ENCODE data around the gene KLHDC7B.
A peak's percentile ranks its signal among the peaks of the same experiment; 100 is the strongest.

The KLHDC7B gene

DNA sequence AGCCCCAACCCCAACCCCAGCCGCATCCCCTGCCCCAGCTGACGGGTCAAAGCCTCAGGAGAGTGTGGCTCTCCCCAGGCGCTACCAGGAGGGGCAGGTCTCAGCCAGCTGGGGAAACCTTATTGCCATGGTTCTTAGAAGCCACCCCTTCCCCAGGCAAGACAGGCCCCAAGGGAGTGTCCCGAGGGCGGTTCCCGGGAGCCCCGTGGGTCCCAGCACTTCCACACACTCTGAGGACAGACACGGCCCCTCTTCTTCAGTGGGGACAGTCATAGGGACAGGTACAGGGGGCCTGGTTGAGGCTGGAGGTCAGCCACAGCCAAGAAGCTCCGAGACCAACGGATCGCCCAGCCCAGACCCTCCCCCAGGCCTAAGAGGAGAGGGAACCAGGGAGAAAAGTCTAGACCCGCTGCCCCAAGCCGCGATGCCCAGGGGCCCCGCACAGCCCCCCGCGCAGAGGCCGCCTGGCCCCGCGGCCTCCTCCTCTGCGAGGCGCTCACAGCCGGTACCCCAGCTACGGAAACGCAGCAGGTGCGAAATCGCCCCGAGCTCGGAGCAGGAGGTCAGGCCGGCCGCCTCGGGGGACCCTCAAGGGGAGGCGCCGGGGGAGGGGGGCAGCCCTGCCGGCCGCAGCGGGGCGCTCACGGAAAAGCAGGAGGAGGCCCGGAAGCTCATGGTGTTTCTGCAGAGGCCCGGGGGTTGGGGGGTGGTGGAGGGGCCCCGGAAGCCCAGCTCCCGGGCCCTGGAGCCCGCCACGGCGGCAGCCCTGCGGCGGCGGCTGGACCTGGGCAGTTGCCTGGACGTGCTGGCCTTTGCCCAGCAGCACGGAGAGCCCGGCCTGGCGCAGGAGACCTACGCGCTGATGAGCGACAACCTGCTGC, 2.6 kb downstream of the KLHDC7B start:
- DNase-seq (ENCODE audit: low read depth) = no peak

DNA sequence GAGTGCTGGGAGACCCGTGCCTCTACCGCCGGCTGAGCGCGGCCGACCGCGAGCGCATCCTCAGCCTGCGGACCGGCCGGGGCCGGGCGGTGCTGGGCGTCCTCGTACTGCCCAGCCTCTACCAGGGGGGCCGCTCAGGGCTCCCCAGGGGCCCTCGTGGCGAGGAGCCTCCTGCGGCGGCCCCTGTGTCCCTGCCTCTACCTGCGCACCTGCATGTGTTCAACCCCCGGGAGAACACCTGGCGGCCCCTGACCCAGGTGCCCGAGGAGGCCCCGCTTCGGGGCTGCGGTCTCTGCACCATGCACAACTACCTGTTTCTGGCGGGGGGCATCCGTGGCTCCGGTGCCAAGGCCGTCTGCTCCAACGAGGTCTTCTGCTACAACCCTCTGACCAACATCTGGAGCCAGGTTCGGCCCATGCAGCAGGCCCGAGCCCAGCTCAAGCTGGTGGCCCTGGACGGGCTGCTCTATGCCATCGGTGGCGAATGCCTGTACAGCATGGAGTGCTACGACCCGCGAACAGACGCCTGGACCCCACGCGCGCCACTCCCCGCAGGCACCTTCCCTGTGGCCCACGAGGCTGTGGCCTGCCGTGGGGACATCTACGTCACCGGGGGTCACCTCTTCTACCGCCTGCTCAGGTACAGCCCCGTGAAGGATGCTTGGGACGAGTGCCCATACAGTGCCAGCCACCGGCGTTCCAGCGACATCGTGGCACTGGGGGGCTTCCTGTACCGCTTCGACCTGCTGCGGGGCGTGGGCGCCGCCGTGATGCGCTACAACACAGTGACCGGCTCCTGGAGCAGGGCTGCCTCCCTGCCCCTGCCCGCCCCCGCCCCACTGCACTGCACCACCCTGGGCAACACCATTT, 3.5 kb downstream of the KLHDC7B start:
- DNase-seq (ENCODE audit: low read depth) = no peak

DNA sequence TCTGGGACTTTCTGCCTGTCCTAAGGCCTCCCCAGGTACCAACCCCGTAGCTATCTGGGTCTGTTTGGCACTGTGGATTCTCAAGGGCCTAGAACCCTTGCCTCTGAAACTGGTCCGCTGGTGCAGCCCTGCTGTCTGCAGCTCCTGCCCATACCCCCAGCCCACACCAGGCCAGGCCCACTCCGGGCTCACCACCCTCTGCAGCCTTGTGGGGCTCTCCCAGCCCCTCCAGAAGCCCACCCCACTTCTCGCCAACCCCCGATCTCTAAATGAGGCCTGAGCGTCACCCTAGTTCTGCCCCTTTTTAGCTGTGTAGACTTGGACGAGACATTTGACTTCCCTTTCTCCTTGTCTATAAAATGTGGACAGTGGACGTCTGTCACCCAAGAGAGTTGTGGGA, 4.7 kb downstream of the KLHDC7B start:
- DNase-seq (ENCODE audit: low read depth) = no peak

DNA sequence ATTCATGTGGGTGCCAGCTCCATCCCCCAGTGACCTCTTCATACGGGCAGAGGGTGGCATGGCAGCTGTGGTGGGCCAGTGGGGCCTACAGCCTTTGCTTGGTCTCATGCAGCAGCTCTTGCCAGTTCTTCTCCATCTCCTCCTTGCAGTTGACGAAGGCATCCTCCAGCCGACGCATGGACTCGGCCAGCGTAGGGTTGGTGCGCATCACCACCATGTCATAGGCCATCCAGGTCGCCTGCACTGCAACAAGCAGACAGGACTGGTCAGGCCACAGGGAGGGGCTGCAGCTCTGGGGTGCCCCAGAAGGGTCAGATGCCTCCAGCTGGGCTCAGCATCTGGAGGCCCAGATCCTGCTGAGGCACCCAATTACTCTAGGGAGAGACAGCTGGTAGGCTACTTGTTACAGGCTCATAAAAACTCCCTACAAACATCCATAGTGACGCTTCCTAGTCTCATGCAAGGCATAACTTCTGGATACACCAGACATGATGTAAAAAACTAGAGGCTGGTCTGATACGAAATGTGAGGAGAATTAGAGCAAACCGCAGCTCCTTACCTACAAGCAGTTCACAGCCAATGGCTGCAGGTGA, 5.6 kb downstream of the KLHDC7B start:
- DNase-seq (ENCODE audit: low read depth) = no peak

DNA sequence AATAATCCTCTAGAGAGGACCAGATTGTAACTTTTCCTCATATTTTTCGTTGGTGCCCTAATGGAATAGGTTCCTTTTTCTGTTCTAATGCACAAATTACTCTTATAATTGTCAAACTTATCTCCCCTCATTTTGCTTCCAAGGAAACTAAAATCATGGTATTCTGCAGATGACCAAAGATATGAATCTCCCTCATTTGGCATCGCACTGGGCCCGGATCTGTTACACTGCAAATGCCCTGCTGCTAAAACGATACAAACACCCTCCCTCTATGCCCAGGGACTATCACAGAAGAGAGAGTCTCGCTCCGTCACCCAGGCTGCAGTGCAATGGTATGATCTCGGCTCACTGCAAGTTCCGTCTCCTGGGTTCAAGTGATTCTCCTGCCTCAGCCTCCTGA, 7.6 kb downstream of the KLHDC7B start:
- DNase-seq (ENCODE audit: low read depth) = no peak

DNA sequence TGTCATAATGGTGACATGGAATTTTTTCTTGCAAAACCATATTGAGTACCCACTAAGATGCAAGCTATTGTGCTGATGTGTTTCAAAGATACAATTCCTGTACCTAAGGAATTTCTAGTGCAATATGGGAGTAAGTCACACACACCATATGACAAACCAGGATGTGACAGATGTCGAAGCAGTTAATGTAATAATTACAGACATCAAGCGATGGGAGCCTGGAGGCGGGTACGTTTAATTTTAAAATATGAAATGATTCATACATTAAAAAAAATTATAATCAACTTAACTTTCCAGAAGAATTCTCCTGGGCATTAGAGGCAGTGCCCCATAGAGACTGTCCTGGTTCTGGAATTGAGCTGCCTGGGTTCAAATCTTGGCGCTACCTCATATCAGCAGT, 11.0 kb downstream of the KLHDC7B start:
- DNase-seq (ENCODE audit: low read depth) = no peak

DNA sequence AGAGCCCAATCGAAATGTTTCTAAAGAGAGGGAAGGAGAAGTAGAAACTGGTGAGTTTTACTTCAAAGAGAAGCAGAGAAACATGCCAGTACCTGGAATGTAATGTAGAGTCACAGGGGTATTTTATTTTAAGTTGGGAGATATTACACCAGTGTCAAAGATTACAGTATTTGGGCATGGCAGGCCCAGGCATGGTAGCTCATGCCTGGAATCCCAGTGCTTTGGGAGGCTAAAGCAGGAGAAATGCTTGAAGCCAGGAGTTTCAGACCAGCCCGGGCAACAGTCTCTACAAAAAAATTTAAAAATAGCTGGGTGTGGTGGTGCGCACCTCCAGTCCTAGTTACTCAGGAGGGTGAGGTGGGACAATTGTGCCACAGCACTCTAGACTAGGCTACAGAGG, 14.3 kb downstream of the KLHDC7B start:
- DNase-seq (ENCODE audit: low read depth) = no peak

DNA sequence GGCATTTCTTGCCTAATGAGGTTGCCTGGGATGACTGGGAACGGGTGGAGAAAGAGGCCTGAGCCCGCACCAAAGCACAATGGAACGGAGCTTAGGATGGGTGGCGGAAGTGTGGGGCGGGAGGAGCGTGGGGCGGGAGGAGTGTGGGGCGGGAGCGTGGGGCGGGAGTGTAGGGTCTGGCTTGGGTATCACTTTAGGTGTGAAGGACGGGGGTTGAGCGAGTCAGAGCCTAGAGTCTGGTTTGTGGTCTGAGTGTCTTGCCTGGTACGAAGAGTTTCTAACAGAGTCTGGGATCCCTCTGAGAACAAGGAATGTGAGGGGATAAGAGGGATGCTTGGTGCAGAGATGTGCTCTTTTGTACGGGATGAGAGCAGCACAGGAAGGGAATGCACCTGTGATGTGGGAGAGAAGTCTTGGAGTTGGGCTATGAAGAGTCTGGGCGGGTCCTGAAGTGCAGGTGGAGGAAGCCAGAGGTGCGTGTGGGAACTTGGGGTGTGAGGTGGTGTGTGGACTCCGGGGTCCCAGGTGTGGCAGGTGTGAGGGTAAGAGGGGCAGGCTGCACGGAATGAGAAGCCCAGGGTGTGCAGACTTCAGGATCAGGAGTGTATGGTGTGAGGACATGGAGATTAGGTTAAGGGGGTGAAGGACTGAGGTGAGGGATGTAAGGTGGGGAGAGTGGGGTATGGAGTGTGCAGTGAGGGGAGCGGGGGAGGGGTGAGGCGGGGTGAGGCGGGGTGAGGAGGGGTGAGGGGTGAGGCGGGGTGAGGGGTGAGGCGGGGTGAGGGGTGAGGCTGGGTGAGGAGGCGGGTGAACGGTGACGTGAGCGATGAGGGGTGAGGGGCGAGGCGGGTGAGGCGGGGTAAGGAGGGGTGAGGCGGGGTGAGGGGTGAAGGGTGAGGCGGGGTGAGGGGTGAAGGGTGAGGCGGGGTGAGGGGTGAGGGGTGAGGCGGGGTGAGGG, 16.0 kb downstream of the KLHDC7B start:
- DNase-seq (ENCODE audit: low read depth) = no peak

DNA sequence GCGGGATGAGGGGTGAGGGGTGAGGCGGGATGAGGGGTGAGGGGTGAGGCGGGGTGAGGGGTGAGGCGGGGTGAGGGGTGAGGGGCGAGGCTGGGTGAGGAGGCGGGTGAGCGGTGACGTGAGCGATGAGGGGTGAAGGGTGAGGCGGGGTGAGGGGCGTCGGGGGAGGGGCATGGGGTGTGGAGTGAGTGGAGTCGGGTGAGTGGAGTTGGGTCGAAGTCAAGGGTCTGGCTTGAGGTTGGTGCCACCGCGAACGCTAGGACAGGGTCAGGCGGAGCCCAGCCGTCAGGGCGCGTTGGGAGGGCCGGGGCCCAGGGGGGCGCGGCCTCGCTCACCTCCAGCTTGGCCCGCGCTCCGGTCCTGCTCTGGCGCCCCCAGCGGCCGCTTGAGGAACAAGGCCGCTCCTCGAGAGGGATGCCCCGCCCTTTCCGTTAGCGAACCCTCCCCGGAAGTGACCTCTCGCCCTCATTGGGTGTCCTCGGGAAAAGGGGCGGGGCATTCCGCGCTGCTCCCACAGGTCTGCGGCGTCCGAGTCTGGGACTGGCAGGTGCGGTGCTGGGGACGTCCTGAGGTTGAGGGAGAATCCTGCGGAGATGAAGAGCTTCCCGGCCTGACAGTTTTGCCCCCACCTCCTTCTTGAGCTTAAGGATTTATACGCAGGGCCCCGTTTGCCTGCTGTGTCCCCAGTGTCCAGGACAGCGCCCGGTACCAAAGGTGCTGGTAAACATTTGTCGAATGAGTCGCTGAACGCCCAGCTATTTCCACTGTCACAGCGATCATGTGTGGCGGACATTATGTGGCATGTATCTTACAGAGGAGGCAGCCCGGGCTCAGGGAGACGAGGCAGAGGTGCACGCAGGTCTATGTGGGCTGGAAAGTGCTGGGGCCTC, 17.1 kb downstream of the KLHDC7B start, which contains the start of gene SYCE3:
SYCE3 (minus strand) TSS at position 397 of the 890 bp plus-strand sequence. CDS start 6,514 bp downstream, outside the sequence.
- peak; percentile 95 for DNase-seq (ENCODE audit: low read depth)

DNA sequence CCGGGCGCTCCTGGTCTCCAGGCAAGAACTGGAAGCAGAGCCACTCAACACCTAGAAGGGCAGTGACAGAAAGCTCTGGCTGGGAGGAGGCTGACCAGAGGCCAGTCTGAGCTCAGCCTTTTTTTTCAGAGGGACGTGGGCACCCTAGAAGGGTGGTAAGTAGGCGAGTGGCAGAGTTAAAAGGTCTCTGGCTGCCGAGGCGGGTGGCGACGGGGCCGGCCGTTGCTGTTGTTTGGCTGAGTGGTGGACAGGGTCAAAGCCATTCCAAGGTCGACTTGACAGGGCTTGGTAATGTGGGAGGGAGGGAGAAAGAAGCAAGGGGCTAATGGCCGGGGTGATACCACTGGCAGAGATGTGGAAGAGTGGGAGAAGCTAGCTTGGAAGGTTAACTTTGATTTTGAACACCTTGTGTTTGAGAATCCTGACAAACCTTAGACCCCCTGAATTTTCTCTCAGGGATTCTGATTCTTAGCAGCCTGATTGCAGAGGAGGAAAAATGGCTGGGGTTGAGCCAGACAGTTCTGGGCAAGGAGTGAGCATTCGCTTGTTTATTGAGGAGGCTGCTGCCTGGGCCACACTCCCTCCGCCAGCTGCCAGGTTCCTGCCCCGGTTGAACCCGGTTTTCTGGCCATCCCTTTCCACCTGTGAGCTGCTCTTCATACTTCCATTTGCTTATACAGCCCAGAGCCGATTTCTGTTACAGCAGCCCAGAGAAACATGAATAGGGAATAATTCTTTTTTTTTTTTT, 17.9 kb downstream of the KLHDC7B start:
- no peak for DNase-seq (ENCODE audit: low read depth)

DNA sequence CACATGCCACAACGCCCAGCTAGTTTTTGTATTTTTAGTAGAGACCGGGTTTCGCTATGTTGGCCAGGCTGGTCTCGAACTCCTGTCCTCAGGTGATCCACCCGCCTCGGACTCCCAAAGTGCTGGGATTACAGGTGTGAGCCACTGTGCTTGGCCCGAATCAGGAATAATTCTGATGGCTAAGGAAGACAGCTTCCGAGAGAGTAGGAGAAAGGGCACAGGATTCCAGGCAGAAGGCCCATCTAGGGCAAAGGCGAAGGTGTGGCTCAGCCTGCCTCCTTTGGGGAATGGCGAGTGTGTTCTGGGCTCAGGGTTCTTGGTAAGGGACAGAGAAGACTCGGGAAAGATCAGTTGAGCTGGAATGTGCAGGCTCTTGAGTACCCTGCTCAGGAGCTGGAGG, 18.6 kb downstream of the KLHDC7B start:
- DNase-seq (ENCODE audit: low read depth) = no peak

DNA sequence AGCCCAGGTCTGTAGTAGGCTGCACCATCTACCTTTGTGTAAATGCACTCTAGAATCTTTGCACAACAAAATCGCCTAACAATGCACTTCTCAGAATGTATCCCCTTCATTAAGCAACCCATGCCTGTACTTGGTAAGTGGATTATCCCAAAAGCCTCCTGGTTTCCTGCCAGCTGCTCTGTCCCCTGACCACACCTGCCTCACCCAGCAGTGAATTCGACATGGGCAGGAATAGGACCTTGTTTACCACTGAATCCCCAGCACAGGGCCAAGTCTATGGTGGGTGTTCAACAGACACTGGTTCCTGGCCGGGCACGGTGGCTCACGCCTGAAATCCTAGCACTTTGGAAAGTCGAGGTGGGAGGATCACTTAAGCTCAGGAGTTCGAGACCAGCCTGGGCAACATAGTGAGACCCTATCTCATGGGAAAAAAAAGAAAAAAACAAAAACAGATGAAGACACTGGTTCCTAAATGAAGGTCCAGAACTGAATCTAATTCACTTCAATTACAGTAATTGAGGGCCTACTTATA, 22.1 kb downstream of the KLHDC7B start:
- no peak for DNase-seq (ENCODE audit: low read depth)

DNA sequence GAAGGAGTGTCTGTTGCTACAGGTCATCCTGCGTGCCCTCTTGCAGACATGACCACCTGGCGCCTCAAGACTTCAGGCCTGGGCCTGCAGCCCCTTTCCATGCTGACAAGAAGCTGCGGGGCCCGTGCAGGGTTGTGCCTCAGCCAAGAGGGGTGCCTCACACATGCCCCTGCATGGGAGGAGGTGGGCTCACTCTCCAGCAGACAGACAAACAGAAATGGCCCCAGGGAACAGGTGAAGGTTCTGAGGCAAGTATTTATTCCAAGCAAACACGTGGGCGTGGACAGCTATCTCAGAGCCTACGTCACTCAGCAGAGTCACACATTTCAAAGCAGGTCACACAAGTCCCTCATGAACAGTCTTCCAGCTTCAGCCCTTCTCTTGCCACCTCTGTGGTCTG, 22.9 kb downstream of the KLHDC7B start:
- DNase-seq (ENCODE audit: low read depth) = no peak

DNA sequence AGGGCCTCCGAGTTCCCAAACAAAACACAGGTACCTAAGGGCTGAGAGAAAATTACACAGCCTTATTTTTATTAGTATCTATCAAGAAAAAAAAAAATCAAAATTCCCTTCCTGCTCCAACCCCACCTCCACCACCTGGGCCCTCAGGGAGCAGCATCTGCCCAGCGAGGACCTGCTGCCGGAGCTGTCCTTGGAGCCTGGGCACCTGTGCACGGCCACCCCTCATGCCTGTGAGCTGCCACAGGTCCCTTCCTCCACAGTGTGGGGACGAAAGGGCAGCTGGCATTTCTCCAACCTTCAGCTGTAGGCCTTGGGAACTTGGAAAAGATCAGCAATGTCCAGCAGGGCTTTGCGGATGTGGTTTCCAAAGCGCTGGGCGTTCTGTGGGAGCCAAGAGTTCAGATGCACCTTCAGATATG, 23.4 kb downstream of the KLHDC7B start:
- DNase-seq (ENCODE audit: low read depth) = no peak

DNA sequence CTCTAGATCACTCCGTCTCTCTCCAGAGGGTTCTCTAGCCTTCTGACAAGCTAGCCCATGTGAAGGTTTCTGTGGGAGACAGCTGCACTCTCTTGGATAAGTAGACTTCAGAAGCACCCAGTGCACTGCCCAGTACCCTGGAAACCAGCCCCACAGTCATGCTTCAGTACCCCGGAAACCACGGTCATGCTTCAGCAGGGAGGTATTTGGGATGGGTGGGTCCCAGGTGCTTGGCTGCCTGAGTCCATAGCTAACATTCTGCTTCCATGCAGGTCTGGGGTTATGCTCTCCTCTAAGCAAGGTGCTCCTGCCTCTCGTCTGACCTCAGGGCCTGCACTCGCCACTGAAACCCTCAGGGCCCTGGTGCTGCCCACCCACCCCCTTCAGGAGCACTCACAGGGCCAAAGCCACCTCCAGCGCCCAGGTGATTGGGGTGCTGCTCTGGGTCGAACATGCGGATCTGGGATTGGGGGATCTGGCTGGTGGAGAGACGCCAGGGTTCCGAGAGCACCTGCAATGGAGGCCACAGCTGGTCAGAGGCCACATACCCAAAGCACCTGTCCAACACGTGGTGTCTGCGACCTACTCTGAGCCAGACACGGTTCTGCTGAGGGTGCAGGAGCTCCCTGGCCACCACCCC, 24.3 kb downstream of the KLHDC7B start:
- no peak for DNase-seq (ENCODE audit: low read depth)

DNA sequence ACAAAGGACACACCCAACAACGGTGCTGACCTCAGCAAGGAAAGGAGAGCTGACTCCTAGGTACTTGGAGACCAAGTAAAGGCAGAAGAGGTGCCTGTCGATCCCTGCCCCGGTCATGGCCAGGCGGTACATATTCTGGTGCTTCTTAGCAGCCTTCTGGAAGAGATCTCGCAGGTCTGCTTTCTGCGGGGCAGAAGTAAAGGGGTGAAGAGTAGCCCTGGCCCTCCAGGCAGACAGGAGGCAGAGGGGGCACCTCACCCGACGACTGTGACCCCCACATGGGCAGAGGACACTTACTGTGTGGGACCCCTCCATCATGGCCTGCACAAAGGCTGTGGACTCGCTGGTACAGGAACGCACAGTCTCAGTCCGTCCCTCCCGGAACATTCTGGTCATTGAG, 25.2 kb downstream of the KLHDC7B start:
- no peak for DNase-seq (ENCODE audit: low read depth)

DNA sequence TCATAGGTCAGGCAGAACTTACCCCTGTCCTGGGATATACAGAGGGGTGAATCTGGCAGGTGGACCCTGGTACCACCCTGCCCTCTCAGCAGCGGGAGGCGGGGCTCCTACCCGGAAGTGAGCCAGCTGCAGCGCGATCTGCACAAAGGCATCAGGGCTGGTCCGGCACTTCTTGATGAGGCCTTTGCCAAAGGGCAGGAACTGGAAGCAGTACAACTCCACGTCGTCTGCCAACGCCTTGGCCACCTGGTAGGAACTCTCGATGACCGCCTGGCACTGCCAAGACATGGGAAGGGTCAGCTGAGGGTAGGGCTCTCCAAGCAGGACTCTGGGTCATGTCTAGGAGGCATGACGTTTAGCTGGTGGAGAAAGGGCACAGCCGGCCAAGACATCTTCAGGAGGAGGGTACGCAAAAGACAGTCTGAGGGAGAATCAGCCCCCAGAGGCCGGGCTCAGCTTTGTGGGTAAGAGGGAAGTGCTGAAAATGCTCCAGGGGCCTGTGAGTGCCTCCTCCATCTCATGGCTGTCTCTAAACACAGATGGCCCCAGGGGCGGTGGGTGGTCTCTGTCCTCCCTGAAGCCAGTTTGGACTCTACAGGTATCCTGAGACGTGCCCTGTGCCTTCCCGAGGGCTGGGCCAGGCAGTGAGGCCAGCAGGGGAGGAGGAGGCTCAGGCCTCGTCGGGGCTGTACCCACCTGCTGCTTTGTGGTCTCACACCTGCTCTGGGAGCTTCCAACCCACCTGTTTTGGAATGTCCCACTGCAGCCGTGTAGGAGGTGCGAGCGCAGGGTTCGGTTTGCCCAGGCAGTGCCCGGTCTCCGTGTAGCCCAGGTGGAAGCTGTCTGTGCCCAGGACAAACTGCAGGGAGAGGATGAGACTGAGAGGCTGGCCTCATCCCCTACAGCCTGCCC, 25.8 kb downstream of the KLHDC7B start:
- DNase-seq (ENCODE audit: low read depth) = no peak

DNA sequence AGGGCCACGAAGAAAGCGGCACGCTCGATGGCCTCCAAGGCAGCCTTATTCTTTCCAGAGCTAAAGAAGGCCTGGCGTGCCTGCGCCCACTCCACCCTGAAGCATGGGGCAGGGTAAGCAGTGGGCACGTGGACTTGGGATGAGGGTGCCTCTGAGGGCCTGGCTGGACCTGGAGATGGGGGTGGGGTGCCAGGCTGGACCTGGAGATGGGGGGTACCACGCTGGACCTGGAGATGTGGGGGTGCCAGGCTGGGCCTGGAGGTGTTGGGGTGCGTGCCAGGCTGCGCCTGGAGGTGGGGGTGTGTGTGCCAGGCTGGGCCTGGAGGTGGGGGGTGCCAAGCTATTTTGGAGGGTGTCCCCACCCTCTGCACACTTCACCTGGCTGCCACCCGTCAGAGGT, 27.3 kb downstream of the KLHDC7B start:
- DNase-seq (ENCODE audit: low read depth) = no peak
